Measurements from ENCODE around the gene CHRDL2.

Gene CHRDL2

DNA sequence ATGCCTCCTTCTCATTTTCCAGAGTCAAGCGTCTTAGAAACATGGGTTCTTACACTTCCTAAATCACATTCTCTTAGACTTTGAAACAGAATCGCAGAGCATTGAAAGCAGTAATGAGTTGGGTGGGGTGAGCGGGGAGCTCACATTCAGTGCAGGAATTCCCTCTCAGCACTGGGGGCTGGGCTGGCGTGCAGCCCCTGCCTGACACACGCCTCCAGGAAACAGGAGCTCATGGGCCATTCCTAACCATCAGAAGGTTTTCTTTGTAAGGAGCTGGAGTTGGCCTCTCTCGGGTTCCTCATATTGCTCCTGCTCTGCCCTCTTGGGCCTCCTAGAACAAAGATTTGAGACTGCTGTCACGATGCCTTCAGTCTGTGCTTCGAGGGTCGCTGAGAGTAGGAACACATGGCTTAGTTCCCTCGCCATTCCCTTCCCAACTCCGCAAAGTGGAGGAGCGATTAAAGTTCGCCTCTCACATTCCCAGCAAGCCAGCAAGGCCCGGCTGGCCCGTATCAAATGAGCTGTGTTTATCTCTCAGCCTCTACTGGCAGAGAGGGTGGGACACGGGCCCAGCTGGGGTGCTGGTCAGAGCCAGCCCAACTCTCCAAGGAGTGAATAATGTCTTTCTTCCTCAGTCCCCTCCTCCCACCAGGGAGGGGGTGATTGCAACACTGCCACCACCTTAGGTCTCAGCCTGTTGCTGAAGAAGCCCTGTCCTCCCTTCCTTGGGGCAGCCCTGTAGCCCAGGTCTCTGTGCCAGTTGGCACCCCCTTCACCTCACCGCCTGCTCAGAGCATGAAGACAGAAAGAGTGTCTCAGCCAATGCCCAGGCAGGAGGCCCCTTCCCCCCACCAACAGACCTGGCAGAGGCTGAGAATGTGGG is 10.4 kb downstream of the CHRDL2 start:
- TF ChIP-seq, protein P1, sequence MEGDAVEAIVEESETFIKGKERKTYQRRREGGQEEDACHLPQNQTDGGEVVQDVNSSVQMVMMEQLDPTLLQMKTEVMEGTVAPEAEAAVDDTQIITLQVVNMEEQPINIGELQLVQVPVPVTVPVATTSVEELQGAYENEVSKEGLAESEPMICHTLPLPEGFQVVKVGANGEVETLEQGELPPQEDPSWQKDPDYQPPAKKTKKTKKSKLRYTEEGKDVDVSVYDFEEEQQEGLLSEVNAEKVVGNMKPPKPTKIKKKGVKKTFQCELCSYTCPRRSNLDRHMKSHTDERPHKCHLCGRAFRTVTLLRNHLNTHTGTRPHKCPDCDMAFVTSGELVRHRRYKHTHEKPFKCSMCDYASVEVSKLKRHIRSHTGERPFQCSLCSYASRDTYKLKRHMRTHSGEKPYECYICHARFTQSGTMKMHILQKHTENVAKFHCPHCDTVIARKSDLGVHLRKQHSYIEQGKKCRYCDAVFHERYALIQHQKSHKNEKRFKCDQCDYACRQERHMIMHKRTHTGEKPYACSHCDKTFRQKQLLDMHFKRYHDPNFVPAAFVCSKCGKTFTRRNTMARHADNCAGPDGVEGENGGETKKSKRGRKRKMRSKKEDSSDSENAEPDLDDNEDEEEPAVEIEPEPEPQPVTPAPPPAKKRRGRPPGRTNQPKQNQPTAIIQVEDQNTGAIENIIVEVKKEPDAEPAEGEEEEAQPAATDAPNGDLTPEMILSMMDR (IDR thresholded peaks at IDR 0.05; ENCODE audit: low read depth, low read length) = no peak
- peak overlapping the region; percentile 17; the same call in 1 of the 2 replicates for H3K4me3 ChIP-seq (ENCODE audit: low read depth, low read length)

DNA sequence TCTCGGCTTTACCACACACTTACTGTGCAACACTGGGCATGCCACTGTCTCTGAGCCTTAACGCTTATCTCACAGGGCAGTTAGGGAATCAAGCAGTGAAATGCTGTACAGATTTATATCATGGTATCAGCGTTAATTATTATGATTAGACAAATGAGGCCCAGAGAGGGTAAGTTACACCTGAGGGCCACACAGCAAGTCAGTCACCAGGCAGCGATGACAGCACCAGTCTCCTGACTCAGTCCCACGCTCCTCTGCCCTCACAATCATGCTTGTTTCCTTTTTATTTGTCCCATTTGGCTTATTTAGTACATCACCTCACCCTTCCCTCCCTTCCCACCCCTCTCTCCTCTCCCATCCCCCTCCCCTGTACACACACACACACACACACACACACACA is 12.2 kb downstream of the CHRDL2 start:
- TF ChIP-seq, protein P1 (IDR thresholded peaks at IDR 0.05; ENCODE audit: low read depth, low read length) = no peak
- H3K4me3 ChIP-seq (ENCODE audit: low read depth, low read length) = no peak overlapping the region

DNA sequence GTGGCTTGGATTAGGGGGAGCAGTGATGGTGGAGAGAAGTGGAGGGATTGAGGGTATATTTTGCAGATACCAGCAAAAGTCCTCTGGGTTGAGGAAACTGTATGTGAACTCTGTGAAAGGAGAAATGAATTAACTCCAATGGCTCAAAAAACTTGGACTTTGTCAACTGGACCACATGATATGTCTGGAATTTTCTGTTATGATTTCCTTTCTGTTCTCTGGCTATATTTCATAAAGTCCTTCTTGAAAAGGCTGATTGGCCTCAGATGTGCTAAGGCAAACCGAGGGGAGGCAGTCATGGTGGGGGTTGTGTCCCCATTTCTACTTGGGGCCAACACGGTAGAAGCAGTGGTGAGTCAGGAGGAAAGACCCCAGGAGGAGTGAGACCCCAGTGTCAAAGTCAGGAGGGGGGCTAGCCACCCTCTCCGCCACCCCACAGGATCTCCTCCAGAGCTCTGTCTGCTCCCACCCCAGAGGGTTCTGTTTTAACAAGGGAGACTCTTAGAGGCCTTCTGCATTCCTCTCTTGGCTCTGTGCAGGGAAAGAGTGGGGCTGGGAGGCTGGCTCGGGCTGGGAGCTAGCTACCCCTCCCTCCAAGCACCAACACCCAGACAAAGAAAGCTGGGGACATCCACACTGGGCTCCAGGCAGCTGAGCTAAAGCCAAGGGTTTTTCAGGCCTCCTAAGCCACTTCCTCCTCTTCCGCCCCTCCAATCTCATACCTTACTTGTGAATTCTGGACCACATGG is 13.8 kb downstream of the CHRDL2 start:
- TF ChIP-seq, protein P1 (IDR thresholded peaks at IDR 0.05; ENCODE audit: low read depth, low read length) = no peak

DNA sequence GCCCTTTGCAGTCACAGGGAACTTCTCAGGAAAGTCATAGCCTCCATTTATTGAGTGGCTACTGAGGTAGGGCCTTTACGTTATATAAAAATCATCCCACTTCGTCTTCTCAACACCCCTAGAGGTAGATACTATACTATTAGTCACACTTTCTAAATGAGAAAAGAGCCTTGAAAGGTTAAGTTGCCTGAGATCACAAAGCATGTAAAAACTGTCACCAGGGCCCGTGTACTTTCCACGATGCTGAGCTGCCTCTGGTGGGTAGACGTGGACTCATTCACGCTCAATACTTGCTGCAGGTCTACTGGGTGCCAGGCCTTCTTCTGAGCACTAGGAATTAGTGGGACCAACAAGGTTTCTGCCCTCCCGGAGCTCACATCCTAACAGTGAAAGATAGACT is 16.3 kb downstream of the CHRDL2 start:
- TF ChIP-seq, protein P1 (IDR thresholded peaks at IDR 0.05; ENCODE audit: low read depth, low read length) = no peak
- H3K4me3 ChIP-seq (ENCODE audit: low read depth, low read length) = no peak overlapping the region

More for the DNA sequence above, 13.8 kb downstream of the CHRDL2 start:
- H3K4me3 ChIP-seq (ENCODE audit: low read depth, low read length) = no peak overlapping the region

DNA sequence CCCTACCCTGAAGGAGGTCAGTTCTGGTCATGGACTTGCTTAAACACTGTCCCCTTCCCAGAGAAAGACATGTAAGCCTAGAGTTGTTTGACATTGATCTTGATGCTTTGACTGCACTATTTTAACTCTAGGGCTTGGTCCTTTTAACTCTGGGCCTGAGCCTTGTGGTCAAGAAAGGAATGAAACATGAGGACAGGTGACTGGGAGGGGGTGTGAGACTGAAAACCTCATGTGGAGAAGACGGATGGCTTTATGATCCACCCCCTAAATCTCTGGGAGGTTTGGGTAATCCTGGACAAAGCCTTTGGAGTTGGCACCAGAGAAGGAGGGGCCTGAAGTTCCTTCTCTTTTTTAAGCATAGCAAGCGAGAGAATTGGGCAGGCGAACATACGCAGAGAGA is 17.5 kb downstream of the CHRDL2 start:
- TF ChIP-seq, protein P1 (IDR thresholded peaks at IDR 0.05; ENCODE audit: low read depth, low read length) = no peak
- H3K4me3 ChIP-seq (ENCODE audit: low read depth, low read length) = no peak overlapping the region

DNA sequence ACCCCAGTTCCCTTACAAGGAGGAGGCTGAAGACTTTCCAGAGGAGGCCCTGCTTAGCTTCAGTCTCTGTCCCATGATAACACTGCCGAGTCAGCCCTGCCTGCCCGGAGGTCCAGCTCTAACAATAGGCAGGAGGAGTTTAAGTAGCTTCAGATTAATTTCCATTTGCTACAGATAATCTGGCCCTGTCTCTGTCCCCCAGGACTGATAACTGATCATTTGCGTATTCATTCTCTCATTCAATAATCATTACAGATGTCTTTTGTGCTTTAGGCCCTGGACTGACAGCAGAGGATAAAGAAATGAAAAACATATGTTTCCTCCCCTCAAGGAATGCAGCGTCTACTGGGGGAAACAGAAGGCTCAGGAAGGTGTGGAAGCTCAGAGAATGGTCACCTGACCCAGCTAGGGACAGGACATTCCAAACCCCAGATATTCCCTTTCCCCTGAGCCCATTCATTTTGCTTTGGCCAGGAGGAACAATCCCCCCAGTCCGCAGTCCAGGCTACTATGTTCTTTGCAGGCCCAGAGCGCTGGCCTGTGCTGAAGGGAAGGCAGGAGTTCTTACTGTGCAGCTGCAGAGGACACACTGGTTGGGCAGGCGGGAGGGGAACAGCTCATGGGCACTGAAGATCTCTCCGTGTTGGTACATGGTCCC is 20.8 kb downstream of the CHRDL2 start:
- TF ChIP-seq, protein P1 (IDR thresholded peaks at IDR 0.05; ENCODE audit: low read depth, low read length) = no peak
- H3K4me3 ChIP-seq (ENCODE audit: low read depth, low read length) = no peak overlapping the region

Data from WI38 (cell line).